HG03095 (cell line): ENCODE results near the gene CACNA1I.

Source experiments
- ATAC-seq: cut with Tn5 transposase; IDR thresholded peaks from one replicate; pipeline ENCODE4 v1.9.1; 2021; ENCODE audit warnings: moderate library complexity; ENCODE audit not compliant: unreplicated experiment

Gene CACNA1I

GRCh38 chr22:39567135-39567946 is 3.2 kb upstream of the CACNA1I start:
- no peak for ATAC-seq

- no peak for ATAC-seq
Measured at GRCh38 chr22:39568278-39568981, 2.1 kb upstream of the CACNA1I start.

GRCh38 chr22:39569066-39569465 is 1.5 kb upstream of the CACNA1I start:
- ATAC-seq = no peak

- ATAC-seq = no peak
Measured at GRCh38 chr22:39570226-39570625, 327 bp upstream of the CACNA1I start.

GRCh38 chr22:39571538-39571937 is 985 bp downstream of the CACNA1I start:
- ATAC-seq = no peak

- ATAC-seq = no peak
Measured at GRCh38 chr22:39574779-39575551, 4.4 kb downstream of the CACNA1I start.

GRCh38 chr22:39575552-39575825 is 4.9 kb downstream of the CACNA1I start:
- ATAC-seq = no peak

GRCh38 chr22:39576027-39576426 is 5.5 kb downstream of the CACNA1I start:
- no peak for ATAC-seq

GRCh38 chr22:39577366-39577765 is 6.8 kb downstream of the CACNA1I start:
- ATAC-seq = no peak

- no peak for ATAC-seq
Measured at GRCh38 chr22:39577900-39578299, 7.3 kb downstream of the CACNA1I start.

- ATAC-seq = no peak
Measured at GRCh38 chr22:39580006-39580441, 9.5 kb downstream of the CACNA1I start.

GRCh38 chr22:39580795-39581194 is 10.2 kb downstream of the CACNA1I start:
- ATAC-seq = no peak

GRCh38 chr22:39581303-39581702 is 10.8 kb downstream of the CACNA1I start:
- no peak for ATAC-seq

GRCh38 chr22:39583066-39583667 is 12.6 kb downstream of the CACNA1I start:
- no peak for ATAC-seq

GRCh38 chr22:39589875-39590274 is 19.3 kb downstream of the CACNA1I start:
- ATAC-seq = no peak

- no peak for ATAC-seq
Measured at GRCh38 chr22:39592081-39593065, 21.8 kb downstream of the CACNA1I start.

- no peak for ATAC-seq
Measured at GRCh38 chr22:39593066-39593930, 22.7 kb downstream of the CACNA1I start.

GRCh38 chr22:39593931-39594285 is 23.4 kb downstream of the CACNA1I start:
- ATAC-seq = no peak

- ATAC-seq = no peak
Measured at GRCh38 chr22:39594411-39594810, 23.9 kb downstream of the CACNA1I start.
